HepG2 (cell line): Measurements from ENCODE around the gene DNAJC4. TPM values are rescaled to one million over a fixed set of nuclear protein-coding genes. Genes with fewer than 3 reads are reported as not detected.

Experiments used
- ATAC-seq: fragments of 200-7000 bp; cut with Tn5 transposase; 3 replicates; pipeline ENCODE4 v1.9.1; 2020; ENCODE audit warnings: mild to moderate bottlenecking, moderate library complexity
- BruUV-seq: library from RNA; stranded (reverse); fragments of 400-500 nt; replicated peaks from 2 replicates; lab custom pipeline; 2021; lab: Mats Ljungman, UMichigan
- CTCF ChIA-PET: fragments of 300-600 bp; formaldehyde crosslinking; extraction: SDS; loops from one replicate; lab custom pipeline; 2021; ENCODE audit warnings: low total read pairs, inconsistent platforms, low intra/inter-chr PET ratio; lab: Yijun Ruan, JAX
- POLR2A ChIA-PET: fragments of 350-600 bp; sonication (Branson Sonifier 250); formaldehyde crosslinking; loops from one replicate; lab custom pipeline; 2020; ENCODE audit warnings: antibody characterized with exemption, inconsistent platforms; lab: Yijun Ruan, JAX
- DNase-seq: peaks from one replicate; pipeline ENCODE4 v3.0.0-alpha.2; 2015; ENCODE audit warnings: low spot score
- FAIRE-seq: peaks from 3 replicates; lab custom pipeline; 2011; peaks lifted over from hg19 to GRCh38; lab: Jason Lieb, UNC
- H2AFZ ChIP-seq: one replicate; pipeline ENCODE4 v1.6.1; 2011; ENCODE audit warnings: low read length, inconsistent platforms
- H3K27ac ChIP-seq: fragments of 300-600 bp; 3 replicates; pipeline ENCODE4 v1.8.0; 2011; ENCODE audit warnings: mixed run types, mild to moderate bottlenecking, mixed read lengths, low read length, inconsistent platforms; ENCODE audit not compliant: insufficient read depth; ENCODE audit errors: extremely low read length
- H3K27me3 ChIP-seq, 2 experiments: fragments of 200-600 bp in 1 of 2; 2 replicates in 1 of 2; 3 replicates in 1 of 2; pipeline versions ENCODE4 v1.6.0 to v1.8.0; 2011; ENCODE audit warnings: low read length in 2 of 2, mild to moderate bottlenecking in 2 of 2, moderate library complexity in 2 of 2, inconsistent platforms in 1 of 2; ENCODE audit not compliant: insufficient read depth in 2 of 2, control insufficient read depth in 1 of 2
- H3K36me3 ChIP-seq, 2 experiments: fragments of 200-600 bp in 1 of 2; replicated peaks in 1 of 2; 2 replicates in 1 of 2; 3 replicates in 1 of 2; pipeline versions ENCODE4 v1.5.1 to v1.8.0; 2011; ENCODE audit warnings: low read length in 2 of 2, inconsistent platforms in 1 of 2; ENCODE audit not compliant: insufficient read depth in 2 of 2, control insufficient read depth in 1 of 2
- H3K4me1 ChIP-seq: 2 replicates; pipeline ENCODE4 v1.5.1; 2012; ENCODE audit warnings: low read length, inconsistent platforms; ENCODE audit not compliant: insufficient read depth
- H3K4me2 ChIP-seq: 2 replicates; pipeline ENCODE4 v1.6.0; 2011; ENCODE audit warnings: low read depth, low read length, inconsistent platforms
- H3K4me3 ChIP-seq, 3 experiments: fragments of 200-600 bp in 1 of 3; sonication (generic), shearing (Covaris generic) in 1 of 3; replicated peaks in 1 of 3; 2 replicates each; pipeline ENCODE4 v1.5.1; 2011 to 2016; ENCODE audit warnings: low read length in 3 of 3, inconsistent platforms in 2 of 3, low read depth in 2 of 3, mild to moderate bottlenecking in 2 of 3, control low read depth in 1 of 3, mixed read lengths in 1 of 3; ENCODE audit not compliant: insufficient read depth in 1 of 3
- H3K79me2 ChIP-seq: one replicate; pipeline ENCODE4 v1.6.1; 2011; ENCODE audit warnings: low read length, inconsistent platforms; ENCODE audit not compliant: insufficient read depth
- H3K9ac ChIP-seq: 2 replicates; pipeline ENCODE4 v1.6.0; 2011; ENCODE audit warnings: mild to moderate bottlenecking, low read depth, low read length, inconsistent platforms; ENCODE audit not compliant: insufficient read depth
- H3K9me3 ChIP-seq: 2 replicates; pipeline ENCODE4 v1.5.1; 2012; ENCODE audit warnings: mild to moderate bottlenecking, low read length
- H4K20me1 ChIP-seq: 2 replicates; pipeline ENCODE4 v1.6.0; 2011; ENCODE audit warnings: inconsistent platforms, mild to moderate bottlenecking, low read length, moderate library complexity; ENCODE audit not compliant: insufficient read depth
- GLMP ChIP-seq: sonication (generic); formaldehyde crosslinking; IDR thresholded peaks from 2 replicates; pipeline ENCODE4 v1.9.0; 2021; ENCODE audit warnings: missing genetic modification reagents, mild to moderate bottlenecking, borderline replicate concordance
- HNRNPH1 ChIP-seq: fragments of 200-400 bp; formaldehyde crosslinking; optimal IDR thresholded peaks from 2 replicates; pipeline ENCODE3; 2017; ENCODE audit warnings: mild to moderate bottlenecking, low read depth, low read length
- KDM2A ChIP-seq: sonication (generic); formaldehyde crosslinking; IDR thresholded peaks from 2 replicates; pipeline ENCODE4 v1.4.0; 2020; ENCODE audit warnings: low read depth, missing genetic modification reagents, borderline replicate concordance
- KLF9 ChIP-seq: IDR thresholded peaks from 2 replicates; pipeline ENCODE4 v1.6.1; 2016; ENCODE audit warnings: low read depth
- NKX3-1 ChIP-seq: sonication (generic); formaldehyde crosslinking; IDR thresholded peaks from 2 replicates; pipeline ENCODE4 v1.5.0; 2020; ENCODE audit warnings: missing genetic modification reagents
- POLR2AphosphoS2 ChIP-seq: IDR thresholded peaks from 2 replicates; pipeline ENCODE4 v1.6.1; 2011; ENCODE audit warnings: low read depth, low read length, improper control_type of control experiment
- TEAD2 ChIP-seq: sonication (generic); formaldehyde crosslinking; IDR thresholded peaks from 2 replicates; pipeline ENCODE4 v1.9.0; 2021; ENCODE audit warnings: missing genetic modification reagents
- ZNF136 ChIP-seq: sonication (generic); formaldehyde crosslinking; IDR thresholded peaks from 2 replicates; pipeline ENCODE4 v1.8.1; 2022; ENCODE audit warnings: low read depth, mild to moderate bottlenecking, moderate library complexity, missing genetic modification reagents
- ZNF598 ChIP-seq: sonication (generic); formaldehyde crosslinking; IDR thresholded peaks from 2 replicates; pipeline ENCODE4 v1.5.1; 2020; ENCODE audit warnings: mild to moderate bottlenecking, missing genetic modification reagents, borderline replicate concordance
- ZNF777 ChIP-seq: sonication (generic); formaldehyde crosslinking; IDR thresholded peaks from 2 replicates; pipeline ENCODE4 v1.4.0; 2020; ENCODE audit warnings: missing genetic modification reagents
- ZNF780A ChIP-seq: sonication (generic); formaldehyde crosslinking; IDR thresholded peaks from 2 replicates; pipeline ENCODE4 v1.8.0; 2022; ENCODE audit warnings: mild to moderate bottlenecking, missing genetic modification reagents, moderate library complexity
- ZNF782 ChIP-seq: sonication (generic); formaldehyde crosslinking; IDR thresholded peaks from 2 replicates; pipeline ENCODE4 v1.4.0; 2020; ENCODE audit warnings: missing genetic modification reagents, mild to moderate bottlenecking, borderline replicate concordance
- WGBS: methylation state at CpG from one replicate; pipeline ENCODE4 v1.1.6; 2017; ENCODE audit warnings: low lambda C conversion rate; 5-methylcytosine and 5-hydroxymethylcytosine counted together
- in situ Hi-C: cut with HindIII; loops from 2 replicates; pipeline ENCODE4 v1.10.0; 2017; ENCODE audit warnings: low pct_unique_long_range_greater_than_20kb; ENCODE audit not compliant: extremely low pct_ligation_motif_present
- intact Hi-C: fragments of 100-400 bp; cut with micrococcal nuclease; formaldehyde crosslinking; loops from one replicate; pipeline ENCODE4 v1.10.0; 2022; ENCODE audit not compliant: unreplicated experiment
- polyA plus RNA-seq, 8 experiments: library from polyadenylated mRNA; depleted of rRNA in 3 of 8; stranded (reverse) in 7 of 8; unstranded in 1 of 8; fragments of >200 nt; fragmentation: Illumina TruSeq in 4 of 8; extraction: Trizol in 4 of 8; gene quantifications; 2 replicates each; pipeline versions ENCODE4 v1.2.1 to v1.2.3, GENCODE V29; 2011 to 2016; ENCODE audit warnings: low read depth in 4 of 8, missing spikeins in 1 of 8, mixed read lengths in 1 of 8; ENCODE audit not compliant: insufficient read depth in 1 of 8
- total RNA-seq, 5 experiments: library from RNA; depleted of rRNA; stranded (reverse); fragments of >200 nt; fragmentation: Illumina TruSeq; extraction: Trizol; gene quantifications; 2 replicates each; pipeline ENCODE4 v1.2.3, GENCODE V29; 2016; ENCODE audit warnings: low read depth in 1 of 5
- TF ChIP-seq, protein P1 (sequence below): sonication (generic); formaldehyde crosslinking; conservative IDR thresholded peaks from 2 replicates; pipeline ENCODE4 v1.4.0; 2020; ENCODE audit warnings: mild to moderate bottlenecking, missing genetic modification reagents, moderate library complexity

DNAJC4 gene
- total and polyA plus RNA-seq, 2 of the 13 experiments (the other 11 are each of a cell fraction or from before 2014, with no cell fraction given), result 10.3 to 60.8 TPM

GRCh38 chr11:64249038-64249437, 18.7 kb downstream of the DNAJC4 start:
- intact Hi-C loops, result loop anchor here (5.0 kb wide), 1 partner anchor 53 kb away; the partner anchor contains the start of gene CATSPERZ
- FAIRE-seq (no peak), ATAC-seq (no peak), DNase-seq (no peak)
- BruUV-seq, result no TSS peak
- Histone ChIP-seq H3K79me2 (peaks cover 20% of the 10 kb centered on the region), H3K9ac (no peak overlapping the region), H4K20me1 (no peaks in the 10 kb centered on the region), H3K9me3 (no peaks in the 10 kb centered on the region), H2AFZ (no peak overlapping the region), H3K27ac (no peak overlapping the region), H3K27me3 (no peaks in the 10 kb centered on the region; a peak in 1 of 5 replicates), H3K36me3 (peaks cover 0 to 3% of the 10 kb centered on the region in 2 experiments; a peak in 1 of 5 replicates), H3K4me2 (peak overlapping the region; percentile 100), H3K4me1 (peaks cover 62% of the 10 kb centered on the region), H3K4me3 (peak overlapping the region in 1 of 3 experiments; percentile 89; a peak in 1 of 6 replicates)
- no peak for TF ChIP-seq NKX3-1 (CRISPR knock-in tag)
- no peak for TF ChIP-seq TEAD2 (CRISPR knock-in tag)
- no peak for TF ChIP-seq ZNF780A (CRISPR knock-in tag)
- 0 out of 2 replicates have a peak, but pooled peaks have one; percentile 1 for TF ChIP-seq ZNF598 (CRISPR knock-in tag)
- no peak for TF ChIP-seq GLMP (CRISPR knock-in tag)
- no peak for TF ChIP-seq KLF9 (CRISPR knock-in tag)
- no peak for TF ChIP-seq HNRNPH1
- no peak for TF ChIP-seq ZNF782 (CRISPR knock-in tag)
- no peak for TF ChIP-seq ZNF136
- no peak for TF ChIP-seq ZNF777
- TF ChIP-seq, protein P1, sequence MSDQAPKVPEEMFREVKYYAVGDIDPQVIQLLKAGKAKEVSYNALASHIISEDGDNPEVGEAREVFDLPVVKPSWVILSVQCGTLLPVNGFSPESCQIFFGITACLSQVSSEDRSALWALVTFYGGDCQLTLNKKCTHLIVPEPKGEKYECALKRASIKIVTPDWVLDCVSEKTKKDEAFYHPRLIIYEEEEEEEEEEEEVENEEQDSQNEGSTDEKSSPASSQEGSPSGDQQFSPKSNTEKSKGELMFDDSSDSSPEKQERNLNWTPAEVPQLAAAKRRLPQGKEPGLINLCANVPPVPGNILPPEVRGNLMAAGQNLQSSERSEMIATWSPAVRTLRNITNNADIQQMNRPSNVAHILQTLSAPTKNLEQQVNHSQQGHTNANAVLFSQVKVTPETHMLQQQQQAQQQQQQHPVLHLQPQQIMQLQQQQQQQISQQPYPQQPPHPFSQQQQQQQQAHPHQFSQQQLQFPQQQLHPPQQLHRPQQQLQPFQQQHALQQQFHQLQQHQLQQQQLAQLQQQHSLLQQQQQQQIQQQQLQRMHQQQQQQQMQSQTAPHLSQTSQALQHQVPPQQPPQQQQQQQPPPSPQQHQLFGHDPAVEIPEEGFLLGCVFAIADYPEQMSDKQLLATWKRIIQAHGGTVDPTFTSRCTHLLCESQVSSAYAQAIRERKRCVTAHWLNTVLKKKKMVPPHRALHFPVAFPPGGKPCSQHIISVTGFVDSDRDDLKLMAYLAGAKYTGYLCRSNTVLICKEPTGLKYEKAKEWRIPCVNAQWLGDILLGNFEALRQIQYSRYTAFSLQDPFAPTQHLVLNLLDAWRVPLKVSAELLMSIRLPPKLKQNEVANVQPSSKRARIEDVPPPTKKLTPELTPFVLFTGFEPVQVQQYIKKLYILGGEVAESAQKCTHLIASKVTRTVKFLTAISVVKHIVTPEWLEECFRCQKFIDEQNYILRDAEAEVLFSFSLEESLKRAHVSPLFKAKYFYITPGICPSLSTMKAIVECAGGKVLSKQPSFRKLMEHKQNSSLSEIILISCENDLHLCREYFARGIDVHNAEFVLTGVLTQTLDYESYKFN (CRISPR knock-in tag), result no peak
- 0 out of 2 replicates have a peak, but pooled peaks have one; percentile 24 for TF ChIP-seq KDM2A (CRISPR knock-in tag)
- no peak for TF ChIP-seq POLR2AphosphoS2
- ChIA-PET CTCF (no interaction called here), POLR2A (interaction anchor here (1.4 to 8.3 kb wide), 4 partner anchors 19 to 69 kb away, joined by 3 to 113 read pairs (median 12); partner anchors contain the start of genes PRDX5 and TRMT112)
- 49% methylated on average over 4 of the region's 4 CpGs for whole genome bisulfite sequencing
- in situ Hi-C loops, result no loop called here
